Ascending aorta (tissue), 2 donors: ENCODE data around the gene TNRC6A. TPM values are rescaled to one million over a fixed set of nuclear protein-coding genes. Genes with fewer than 3 reads are reported as not detected.
"Not testable (repeated sequence)": the region's sequence is repeated elsewhere in the genome, so short reads cannot be mapped to it uniquely, and the experiment has no call there.

Experiments
- DNase-seq, 2 donors: peaks; one replicate each; pipeline ENCODE4 v3.0.0-alpha.2; 2019; ENCODE audit warnings: low spot score in 2 of 2
- H3K27ac ChIP-seq, 2 donors: fragments of 200-600 bp; sonication (generic); one replicate each; pipeline ENCODE4 v1.5.1; 2016 to 2017; ENCODE audit warnings: mild to moderate bottlenecking in 1 of 2
- H3K27me3 ChIP-seq: fragments of 200-600 bp; sonication (generic); one replicate; pipeline ENCODE4 v1.5.1; 2017
- H3K36me3 ChIP-seq, 2 donors: fragments of 200-600 bp; sonication (generic); one replicate each; pipeline ENCODE4 v1.5.1; 2016
- H3K4me1 ChIP-seq, 2 donors: fragments of 200-600 bp; sonication (generic); one replicate each; pipeline ENCODE4 v1.5.1; 2016 to 2017; ENCODE audit warnings: mild to moderate bottlenecking in 1 of 2
- H3K4me3 ChIP-seq, 2 donors: fragments of 200-600 bp; sonication (generic); one replicate each; pipeline ENCODE4 v1.5.1; 2016 to 2017; ENCODE audit warnings: mild to moderate bottlenecking in 1 of 2
- H3K9me3 ChIP-seq, 2 donors: fragments of 200-600 bp; sonication (generic); one replicate each; pipeline ENCODE4 v1.5.1; 2016
- CTCF ChIP-seq, 3 experiments: fragments of 200-600 bp in 2 of 3; fragments of 450-650 bp in 1 of 3; sonication (generic) in 2 of 3; IDR thresholded peaks; one replicate each; pipeline ENCODE4 v1.5.1; 2016 to 2019; ENCODE audit warnings: antibody characterized with exemption in 3 of 3, mild to moderate bottlenecking in 1 of 3, moderate library complexity in 1 of 3
- intact Hi-C: fragments of 100-400 bp; cut with DNase I; formaldehyde crosslinking; loops from one replicate; pipeline ENCODE4 v1.15.1; 2023
- total RNA-seq: library from RNA; depleted of rRNA; stranded (reverse); fragments of >200 nt; gene quantifications from one replicate; pipeline ENCODE4 v1.1.0, GENCODE V29; 2016

The TNRC6A gene
- total RNA-seq, 1 donor from 2014 or later: 36.7 TPM

GRCh38 chr16:24800586-24800985 is 71.1 kb downstream of the TNRC6A start:
- no peak overlapping the region for H3K27ac ChIP-seq
- H3K4me3 ChIP-seq: no peak overlapping the region
- H3K27me3 ChIP-seq: no peaks in the 10 kb centered on the region
- intact Hi-C loops: no loop called here
- no peak for DNase-seq
- H3K9me3 ChIP-seq: no peaks in the 10 kb centered on the region
- peaks cover 93 to 98% of the 10 kb centered on the region in 2 donors for H3K36me3 ChIP-seq
- peak in 1 of 3 experiments; percentile 30 for TF ChIP-seq CTCF (IDR thresholded peaks at IDR 0.05)
- H3K4me1 ChIP-seq: no peaks in the 10 kb centered on the region

GRCh38 chr16:24801761-24802302 is 72.4 kb downstream of the TNRC6A start:
- Histone ChIP-seq H3K27ac (no peak overlapping the region), H3K36me3 (peaks cover 95 to 98% of the 10 kb centered on the region in 2 donors), H3K4me3 (no peak overlapping the region), H3K4me1 (no peaks in the 10 kb centered on the region), H3K27me3 (no peaks in the 10 kb centered on the region), H3K9me3 (no peaks in the 10 kb centered on the region)
- intact Hi-C loops: no loop called here
- no peak for DNase-seq
- no peak for TF ChIP-seq CTCF (IDR thresholded peaks at IDR 0.05)

GRCh38 chr16:24805484-24805883 is 76.0 kb downstream of the TNRC6A start:
- no peaks in the 10 kb centered on the region for H3K9me3 ChIP-seq
- no peaks in the 10 kb centered on the region for H3K4me1 ChIP-seq
- no peak overlapping the region for H3K27ac ChIP-seq
- no peak for TF ChIP-seq CTCF (IDR thresholded peaks at IDR 0.05)
- no peak for DNase-seq
- intact Hi-C loops: no loop called here
- H3K27me3 ChIP-seq: no peaks in the 10 kb centered on the region
- no peak overlapping the region for H3K4me3 ChIP-seq
- peaks cover 95 to 96% of the 10 kb centered on the region in 2 donors for H3K36me3 ChIP-seq

- no peak overlapping the region for H3K27ac ChIP-seq
- intact Hi-C loops: no loop called here
Observed at GRCh38 chr16:24807301-24807700, 77.8 kb downstream of the TNRC6A start.

GRCh38 chr16:24810951-24811843 is 81.7 kb downstream of the TNRC6A start:
- no peaks in the 10 kb centered on the region for H3K9me3 ChIP-seq
- no peak overlapping the region for H3K27ac ChIP-seq
- no peak for TF ChIP-seq CTCF (IDR thresholded peaks at IDR 0.05)
- intact Hi-C loops: no loop called here
- H3K4me3 ChIP-seq: no peak overlapping the region
- H3K36me3 ChIP-seq: peaks cover 90 to 93% of the 10 kb centered on the region in 2 donors
- H3K4me1 ChIP-seq: no peaks in the 10 kb centered on the region
- no peak for DNase-seq
- no peaks in the 10 kb centered on the region for H3K27me3 ChIP-seq

More at GRCh38 chr16:24807301-24807700, 77.8 kb downstream of the TNRC6A start:
- Histone ChIP-seq H3K27me3 (no peaks in the 10 kb centered on the region), H3K9me3 (no peaks in the 10 kb centered on the region), H3K36me3 (peaks cover 91 to 93% of the 10 kb centered on the region in 2 donors), H3K4me1 (no peaks in the 10 kb centered on the region), H3K4me3 (no peak overlapping the region)
- no peak for DNase-seq
- no peak for TF ChIP-seq CTCF (IDR thresholded peaks at IDR 0.05)

GRCh38 chr16:24812813-24813212 is 83.4 kb downstream of the TNRC6A start:
- peaks cover 91 to 93% of the 10 kb centered on the region in 2 donors for H3K36me3 ChIP-seq

More at GRCh38 chr16:24812813-24813212, 83.4 kb downstream of the TNRC6A start:
- H3K4me1 ChIP-seq, H3K27ac ChIP-seq, H3K9me3 ChIP-seq, H3K27me3 ChIP-seq, H3K4me3 ChIP-seq, DNase-seq, intact Hi-C loops: not testable (repeated sequence)
